Measurements from ENCODE around the gene RBM10. TPM values are rescaled to one million over a fixed set of nuclear protein-coding genes. Genes with fewer than 3 reads are reported as not detected.
"Not testable (repeated sequence)": the region's sequence is repeated elsewhere in the genome, so short reads cannot be mapped to it uniquely, and the experiment has no call there.

The RBM10 gene
- total RNA-seq, 1 experiment from 2014 or later, result 55.8 TPM

- H3K27ac ChIP-seq (ENCODE audit: insufficient read length, low read depth, low read length); H3K36me3 Mint-ChIP-seq (ENCODE audit: insufficient read depth in 1 of 3, low read depth in 3 of 3); H2BK5ac ChIP-seq (ENCODE audit: insufficient read length, low read length); H3K23ac ChIP-seq (ENCODE audit: insufficient read length, low read depth, low read length); H3K14ac ChIP-seq (ENCODE audit: insufficient read depth, low read length); H2BK20ac ChIP-seq (ENCODE audit: low read depth, low read length, poor library complexity, severe bottlenecking); H3K27ac Mint-ChIP-seq; H2BK15ac ChIP-seq (ENCODE audit: low read depth, low read length); H3K23me2 ChIP-seq (ENCODE audit: insufficient read length, low read depth, low read length, poor library complexity, severe bottlenecking); H3K4me3 Mint-ChIP-seq; H2AFZ ChIP-seq (ENCODE audit: low read length); H4K5ac ChIP-seq (ENCODE audit: insufficient read length, low read depth, low read length); H2BK12ac ChIP-seq (ENCODE audit: insufficient read length, low read depth, low read length); H4K8ac ChIP-seq (replicated peaks; ENCODE audit: insufficient read length, low read depth, low read length); H3K4me2 ChIP-seq (ENCODE audit: insufficient read depth, insufficient read length, low read length); DNase-seq; H3K4ac ChIP-seq (ENCODE audit: low read depth, low read length); H3K4me1 ChIP-seq (ENCODE audit: insufficient read depth, low read length); H2AK5ac ChIP-seq (ENCODE audit: insufficient read length, low read length); H3K27me3 Mint-ChIP-seq (ENCODE audit: low read depth); H3K79me2 ChIP-seq (ENCODE audit: insufficient read depth, low read length); H2BK120ac ChIP-seq (ENCODE audit: low read depth, low read length, poor library complexity, severe bottlenecking); H3K79me1 ChIP-seq (ENCODE audit: insufficient read depth, low read depth, low read length, poor library complexity, severe bottlenecking); H3K18ac ChIP-seq (ENCODE audit: insufficient read length, low read depth, low read length); H3T11ph ChIP-seq (ENCODE audit: low read length); H4K91ac ChIP-seq (ENCODE audit: insufficient read length, low read depth, low read length); H3K4me1 Mint-ChIP-seq; H3K56ac ChIP-seq (ENCODE audit: insufficient read length, low read depth, low read length); H3K27me3 ChIP-seq (ENCODE audit: insufficient read depth, low read length); H4K20me1 ChIP-seq (ENCODE audit: control insufficient read depth, insufficient read depth, insufficient read length); H3K9ac ChIP-seq (ENCODE audit: extremely low read depth, insufficient read length, low read length): not testable (repeated sequence)
- WGBS (ENCODE audit: extremely low coverage, insufficient read length, low lambda C conversion rate), result no CpG with 5 or more reads among the region's 3 CpGs
- peaks cover 16% of the 10 kb centered on the region for H3K9me3 ChIP-seq (ENCODE audit: control insufficient read depth, low read depth, low read length)
- peaks cover 67 to 69% of the 10 kb centered on the region in 2 experiments for H3K9me3 Mint-ChIP-seq
These were observed 20.6 kb upstream of the RBM10 start for GRCh38 chrX:47124466-47124865.
